ENCODE data around the gene UBAP1L.

UBAP1L gene

DNA sequence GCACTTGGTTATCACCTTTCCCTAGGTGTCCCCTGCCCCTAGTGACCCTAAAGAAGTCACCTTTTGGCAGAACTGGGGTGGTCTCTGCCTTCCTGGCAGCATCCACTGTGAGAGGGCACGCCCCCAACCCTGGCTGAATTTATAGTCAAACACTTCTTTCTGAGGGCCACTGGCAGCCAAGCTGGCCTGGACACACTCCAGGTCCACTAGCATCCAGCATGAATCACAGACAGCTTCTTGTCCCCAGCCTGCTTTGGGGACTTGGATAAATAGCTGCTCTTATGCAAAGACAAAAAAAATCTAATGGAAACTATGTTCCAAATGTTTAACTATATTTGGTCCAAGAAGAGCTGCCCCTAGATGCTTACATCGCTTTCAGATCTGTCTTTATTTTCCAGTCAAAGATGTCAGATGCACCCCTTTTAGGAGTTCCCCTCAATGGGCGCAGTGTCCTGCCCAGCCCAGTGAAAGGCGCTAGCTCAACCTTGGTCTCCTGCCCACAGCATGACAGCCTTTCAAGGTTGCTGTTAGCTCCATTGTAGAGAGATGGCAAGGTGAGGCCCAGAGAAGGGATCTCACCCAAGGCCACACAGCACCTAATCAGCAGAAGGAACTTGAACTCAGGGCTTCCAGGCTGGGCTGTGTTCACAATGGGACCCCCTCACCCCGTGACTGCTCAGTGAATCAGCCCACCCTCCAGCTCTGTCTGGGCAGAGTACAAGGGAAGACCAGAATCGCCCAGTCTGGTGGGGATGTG, 54.2 kb downstream of the UBAP1L start:
- H3K4me1 Mint-ChIP-seq = peaks cover 23% of the 10 kb centered on the region
- TF ChIP-seq, protein P1, sequence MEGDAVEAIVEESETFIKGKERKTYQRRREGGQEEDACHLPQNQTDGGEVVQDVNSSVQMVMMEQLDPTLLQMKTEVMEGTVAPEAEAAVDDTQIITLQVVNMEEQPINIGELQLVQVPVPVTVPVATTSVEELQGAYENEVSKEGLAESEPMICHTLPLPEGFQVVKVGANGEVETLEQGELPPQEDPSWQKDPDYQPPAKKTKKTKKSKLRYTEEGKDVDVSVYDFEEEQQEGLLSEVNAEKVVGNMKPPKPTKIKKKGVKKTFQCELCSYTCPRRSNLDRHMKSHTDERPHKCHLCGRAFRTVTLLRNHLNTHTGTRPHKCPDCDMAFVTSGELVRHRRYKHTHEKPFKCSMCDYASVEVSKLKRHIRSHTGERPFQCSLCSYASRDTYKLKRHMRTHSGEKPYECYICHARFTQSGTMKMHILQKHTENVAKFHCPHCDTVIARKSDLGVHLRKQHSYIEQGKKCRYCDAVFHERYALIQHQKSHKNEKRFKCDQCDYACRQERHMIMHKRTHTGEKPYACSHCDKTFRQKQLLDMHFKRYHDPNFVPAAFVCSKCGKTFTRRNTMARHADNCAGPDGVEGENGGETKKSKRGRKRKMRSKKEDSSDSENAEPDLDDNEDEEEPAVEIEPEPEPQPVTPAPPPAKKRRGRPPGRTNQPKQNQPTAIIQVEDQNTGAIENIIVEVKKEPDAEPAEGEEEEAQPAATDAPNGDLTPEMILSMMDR (IDR thresholded peaks at IDR 0.05; ENCODE audit: unreplicated experiment in 3 of 3) = no peak
- H3K9me3 Mint-ChIP-seq = no peaks in the 10 kb centered on the region
- H3K36me3 Mint-ChIP-seq (ENCODE audit: low read depth) = peaks cover 52% of the 10 kb centered on the region
- no peak overlapping the region for H3K4me3 Mint-ChIP-seq
- no peaks in the 10 kb centered on the region for H3K27me3 Mint-ChIP-seq (ENCODE audit: low read depth)
- no peak overlapping the region for H3K27ac Mint-ChIP-seq

DNA sequence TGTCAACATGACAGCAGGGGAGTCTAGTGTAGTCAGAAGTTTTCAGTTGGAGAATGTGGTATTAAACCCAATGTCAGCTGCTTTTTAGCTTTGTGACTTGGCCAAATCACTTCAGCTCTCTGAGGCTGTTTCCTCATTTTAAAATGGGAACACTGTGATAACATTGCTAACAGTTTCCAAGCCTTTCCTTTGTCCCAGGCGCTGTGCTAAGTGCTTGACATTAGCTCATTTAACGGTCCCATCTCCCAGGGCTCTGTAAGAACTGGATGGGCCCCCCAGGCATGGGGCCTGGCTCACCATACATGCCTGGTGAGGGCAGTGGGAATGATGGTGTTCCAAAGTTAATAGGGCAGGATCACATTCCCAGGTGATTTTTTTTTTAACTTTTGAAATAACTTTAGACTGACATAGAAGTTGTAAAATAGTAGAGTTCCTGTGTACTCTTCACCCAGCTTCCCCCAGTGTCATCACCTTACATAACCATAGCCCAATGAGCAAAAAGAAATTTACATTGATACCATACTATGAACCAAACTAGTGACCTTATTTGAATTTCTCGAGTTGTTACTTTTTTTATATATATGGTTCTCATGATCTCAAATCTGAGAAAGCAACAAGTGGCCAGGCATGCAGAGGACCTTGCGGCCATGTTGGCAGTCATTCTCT, 54.9 kb downstream of the UBAP1L start:
- Mint-ChIP-seq H3K27ac (no peak overlapping the region), H3K4me3 (no peak overlapping the region)
- TF ChIP-seq, protein P1 (IDR thresholded peaks at IDR 0.05; ENCODE audit: unreplicated experiment in 3 of 3) = no peak

GRCh38 chr15:65059369-65059750, 55.6 kb downstream of the UBAP1L start:
- Mint-ChIP-seq H3K36me3 (ENCODE audit: low read depth) (peaks cover 62% of the 10 kb centered on the region), H3K4me3 (no peak overlapping the region), H3K4me1 (peaks cover 15% of the 10 kb centered on the region), H3K9me3 (no peaks in the 10 kb centered on the region), H3K27me3 (ENCODE audit: low read depth) (no peaks in the 10 kb centered on the region), H3K27ac (no peak overlapping the region)
- TF ChIP-seq, protein P1 (IDR thresholded peaks at IDR 0.05; ENCODE audit: unreplicated experiment in 3 of 3) = no peak

More for the DNA sequence above, 54.9 kb downstream of the UBAP1L start:
- H3K4me1 Mint-ChIP-seq = peaks cover 15% of the 10 kb centered on the region
- H3K36me3 Mint-ChIP-seq (ENCODE audit: low read depth) = peaks cover 57% of the 10 kb centered on the region
- no peaks in the 10 kb centered on the region for H3K27me3 Mint-ChIP-seq (ENCODE audit: low read depth)
- no peaks in the 10 kb centered on the region for H3K9me3 Mint-ChIP-seq

DNA sequence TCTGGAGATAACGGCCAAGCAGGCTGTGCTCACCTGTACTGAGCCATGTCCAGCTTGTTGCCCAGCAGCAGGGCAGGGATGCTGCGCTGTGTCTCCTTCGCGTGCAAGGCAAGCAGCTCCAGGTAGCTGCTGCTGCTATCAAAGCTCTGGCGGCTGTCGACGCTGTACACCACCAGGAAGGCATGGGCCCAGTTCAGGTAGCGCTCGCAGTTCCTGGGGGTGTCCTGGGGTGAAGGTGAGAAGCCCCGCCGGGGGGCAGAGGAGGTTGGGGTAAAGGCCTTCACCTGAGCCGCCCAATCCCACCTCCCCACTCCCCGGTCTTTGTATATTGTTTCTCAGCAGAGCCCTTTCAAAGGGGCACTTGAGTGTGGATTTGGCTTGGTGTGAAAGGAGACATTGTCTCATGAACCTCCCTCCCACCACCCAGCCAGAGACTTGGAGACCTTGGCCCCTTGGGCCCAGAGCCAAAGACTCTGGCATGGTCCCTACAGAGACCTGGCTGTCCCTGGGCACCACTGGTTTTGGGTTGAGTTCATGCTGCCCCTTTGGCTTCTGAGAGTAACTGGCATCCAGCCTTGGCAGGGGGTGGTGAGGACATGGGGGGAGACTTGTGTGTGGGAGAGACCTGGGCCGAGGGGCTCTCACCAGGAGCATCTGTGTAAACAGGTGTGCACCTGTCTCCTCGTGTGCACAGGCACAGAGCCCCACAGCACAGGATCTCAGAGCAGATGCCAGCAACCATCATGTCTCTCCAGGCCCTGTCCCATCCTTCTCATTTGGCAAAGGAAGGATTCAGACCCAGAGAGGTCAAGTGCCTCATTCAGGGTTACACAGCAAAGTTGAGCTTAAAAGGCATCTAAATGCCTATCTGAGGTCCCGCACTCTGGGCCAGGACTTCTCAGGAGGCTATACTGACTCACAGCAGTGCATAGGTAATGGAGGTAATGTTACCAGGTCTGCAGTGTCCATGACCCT, 56.3 kb downstream of the UBAP1L start:
- Mint-ChIP-seq H3K27me3 (ENCODE audit: low read depth) (no peaks in the 10 kb centered on the region), H3K4me1 (peaks cover 15% of the 10 kb centered on the region), H3K9me3 (no peaks in the 10 kb centered on the region)

DNA sequence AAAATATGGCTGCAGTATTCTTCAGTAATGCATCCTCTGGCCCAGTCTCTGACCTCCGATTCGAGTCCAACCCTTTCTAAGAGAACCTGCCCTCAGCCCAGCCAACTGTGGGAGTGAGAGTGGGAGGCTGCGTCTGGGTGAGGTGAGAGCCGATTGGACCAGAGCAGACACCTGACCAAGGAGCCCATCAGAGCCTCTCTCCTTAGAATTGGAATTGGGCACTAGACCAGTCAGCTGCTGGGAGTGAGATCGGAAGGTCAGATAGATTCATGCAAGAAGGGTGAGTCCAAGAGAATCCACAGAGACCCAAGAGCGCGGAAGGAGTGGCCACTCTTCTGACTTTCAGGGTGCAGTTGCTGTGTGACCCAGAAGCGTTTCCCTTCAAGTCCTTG, 57.5 kb downstream of the UBAP1L start:
- peak overlapping the region in 2 of 3 experiments; percentile 50 to 94 for H3K27ac Mint-ChIP-seq
- H3K36me3 Mint-ChIP-seq (ENCODE audit: low read depth) = peaks cover 53% of the 10 kb centered on the region
- H3K27me3 Mint-ChIP-seq (ENCODE audit: low read depth) = no peaks in the 10 kb centered on the region
- H3K9me3 Mint-ChIP-seq = no peaks in the 10 kb centered on the region
- H3K4me3 Mint-ChIP-seq = no peak overlapping the region
- TF ChIP-seq, protein P1 (IDR thresholded peaks at IDR 0.05; ENCODE audit: unreplicated experiment in 3 of 3) = no peak
- H3K4me1 Mint-ChIP-seq = peaks cover 11% of the 10 kb centered on the region

More for the DNA sequence above, 56.3 kb downstream of the UBAP1L start:
- Mint-ChIP-seq H3K4me3 (no peak overlapping the region), H3K27ac (peak overlapping the region in 1 of 3 experiments; percentile 38), H3K36me3 (ENCODE audit: low read depth) (peaks cover 62% of the 10 kb centered on the region)
- TF ChIP-seq, protein P1 (IDR thresholded peaks at IDR 0.05; ENCODE audit: unreplicated experiment in 3 of 3) = no peak
